CMK (cell line): Measurements from ENCODE around the gene KCNQ1.

Source experiments
- DNase-seq: peaks from one replicate; pipeline ENCODE4 v3.0.0-alpha.2; 2010; ENCODE audit warnings: low read depth

The KCNQ1 gene

DNA sequence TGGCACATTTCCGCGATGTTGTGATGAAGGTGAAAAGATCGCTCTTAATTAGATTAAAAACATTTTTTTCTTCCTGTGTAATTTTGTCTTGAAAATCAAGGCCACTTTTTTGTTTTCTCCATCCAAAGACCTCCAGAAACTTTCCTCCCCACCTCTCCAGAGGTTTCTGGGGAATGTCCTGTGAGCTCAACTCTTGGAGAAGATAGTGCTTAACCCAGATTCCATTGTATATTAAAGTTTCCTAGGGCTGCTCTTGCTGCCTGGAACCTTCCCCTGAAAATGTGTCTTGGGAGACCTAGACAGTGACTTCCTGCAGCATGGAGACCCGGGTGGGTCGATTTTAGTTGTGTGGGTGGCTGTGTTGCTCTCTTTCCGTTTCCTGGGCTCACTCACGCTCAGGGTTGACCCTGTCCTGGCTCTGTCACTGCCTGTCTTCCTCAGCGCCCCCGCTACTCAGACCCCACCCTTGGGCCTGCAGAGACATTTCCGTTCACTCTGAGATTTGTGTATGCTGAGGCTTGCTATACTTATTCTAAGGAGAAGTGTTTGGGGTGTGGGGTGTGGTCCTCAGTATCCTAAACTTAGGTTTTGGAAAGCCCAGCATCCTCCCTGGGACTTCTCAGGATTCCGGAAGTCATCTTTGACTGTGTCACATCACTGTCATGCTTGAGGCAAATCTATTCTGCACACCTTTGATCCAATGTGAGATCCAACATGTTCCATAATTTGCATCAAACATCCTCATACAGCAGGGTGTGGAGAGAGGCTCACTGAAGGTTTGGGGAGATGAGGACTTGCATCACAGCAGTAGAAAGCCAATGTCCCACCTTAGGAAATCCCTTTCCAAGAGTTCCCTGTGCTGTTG lies 207.8 kb downstream of the KCNQ1 start:
- DNase-seq: no peak

GRCh38 chr11:2653198-2653551 lies 208.4 kb downstream of the KCNQ1 start:
- no peak for DNase-seq

DNA sequence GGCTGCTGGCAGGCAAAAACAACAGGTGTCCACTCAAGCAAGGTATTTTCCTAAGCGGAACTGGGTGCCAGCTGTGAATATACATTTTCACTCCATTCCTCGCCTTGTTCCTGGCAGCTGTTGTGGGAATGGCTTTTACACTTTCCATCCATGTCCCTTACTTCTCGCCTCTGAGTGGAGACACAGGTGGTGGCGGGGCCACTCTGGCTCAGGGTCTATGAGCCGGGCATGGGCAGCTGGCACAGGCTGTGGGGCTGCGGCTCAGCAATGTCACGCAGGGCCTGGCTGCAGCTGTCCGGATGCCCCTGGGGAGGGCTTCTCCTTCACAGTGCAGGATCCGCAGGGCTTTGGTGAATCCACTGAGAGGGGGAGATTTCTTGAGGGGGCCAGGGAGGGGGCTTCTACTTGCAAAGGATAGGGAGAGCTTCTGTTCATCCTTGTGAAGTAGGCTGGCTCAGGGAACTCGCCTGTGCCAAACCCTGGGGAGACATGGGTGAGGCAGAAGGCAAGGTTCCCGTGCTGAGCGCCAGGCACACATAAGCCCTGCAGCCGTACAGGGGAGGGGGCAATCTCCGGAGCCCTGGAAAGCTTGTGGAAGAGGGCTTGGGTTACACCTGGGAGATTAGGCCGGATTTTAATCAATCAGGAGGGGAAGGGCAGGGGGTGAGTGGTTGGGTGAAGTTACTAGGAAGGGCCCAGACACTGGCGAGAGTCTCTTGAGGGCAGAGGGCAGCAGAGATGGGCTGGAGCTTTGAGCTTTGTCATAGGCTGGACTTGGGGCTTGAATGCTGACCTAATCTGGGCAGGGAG lies 209.3 kb downstream of the KCNQ1 start:
- no peak for DNase-seq

- DNase-seq: no peak
Observed at GRCh38 chr11:2655016-2655719, 210.4 kb downstream of the KCNQ1 start.

DNA sequence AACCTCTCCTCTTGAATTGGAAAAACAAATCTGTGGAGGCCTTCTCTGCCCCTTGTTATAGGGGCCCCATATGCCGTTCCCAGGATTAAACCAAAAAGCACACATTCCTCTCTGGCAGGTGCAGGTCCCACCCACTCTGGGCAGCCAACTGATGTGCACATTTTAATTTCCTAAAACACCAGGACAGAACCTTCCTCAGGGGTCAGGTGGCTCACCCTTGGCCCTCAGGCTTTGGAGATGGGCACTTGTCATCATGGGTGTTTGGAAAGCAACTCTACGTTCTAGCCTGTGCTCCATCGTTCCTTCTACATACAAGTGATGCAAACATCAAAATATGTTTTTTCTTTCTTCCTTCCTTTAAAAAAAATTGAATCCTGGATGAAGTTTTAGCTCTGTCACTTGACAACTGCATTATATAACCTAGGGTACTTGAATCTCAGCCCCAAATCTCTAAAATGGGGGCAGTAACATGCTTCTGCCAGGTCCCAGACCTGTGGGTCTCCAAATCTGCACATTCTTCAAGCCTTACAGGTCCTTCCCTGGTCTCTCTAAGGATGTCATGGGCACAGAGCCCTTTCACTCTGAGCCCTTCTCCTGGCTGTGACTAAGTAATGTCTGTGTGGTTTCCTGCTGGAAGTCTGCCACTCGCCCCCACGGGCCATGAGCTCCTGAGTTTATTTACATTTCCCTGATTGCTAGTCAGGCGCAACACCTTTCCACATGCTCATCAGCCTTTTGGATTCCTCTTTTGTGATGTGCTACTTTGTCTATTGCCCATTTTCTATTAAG lies 211.2 kb downstream of the KCNQ1 start:
- DNase-seq: no peak

DNA sequence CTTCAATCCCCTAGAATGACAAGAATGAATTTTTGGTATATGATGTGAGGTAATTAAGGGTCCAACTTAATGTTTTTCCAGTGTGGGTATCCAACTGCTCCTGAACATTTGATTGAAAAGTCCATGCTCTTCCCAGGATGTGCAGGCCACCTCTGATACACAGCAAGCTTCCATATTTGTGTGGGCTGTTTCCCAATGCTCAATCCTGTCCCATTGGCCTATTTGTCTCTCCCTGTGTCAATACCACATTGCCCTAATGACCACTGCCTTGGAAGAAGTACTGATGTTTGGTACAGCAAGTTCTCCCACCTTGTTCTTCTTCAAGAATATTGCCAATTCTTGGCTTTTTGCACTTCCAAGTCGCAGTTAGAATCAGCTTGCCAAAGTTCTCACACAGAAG lies 212.1 kb downstream of the KCNQ1 start:
- no peak for DNase-seq

DNA sequence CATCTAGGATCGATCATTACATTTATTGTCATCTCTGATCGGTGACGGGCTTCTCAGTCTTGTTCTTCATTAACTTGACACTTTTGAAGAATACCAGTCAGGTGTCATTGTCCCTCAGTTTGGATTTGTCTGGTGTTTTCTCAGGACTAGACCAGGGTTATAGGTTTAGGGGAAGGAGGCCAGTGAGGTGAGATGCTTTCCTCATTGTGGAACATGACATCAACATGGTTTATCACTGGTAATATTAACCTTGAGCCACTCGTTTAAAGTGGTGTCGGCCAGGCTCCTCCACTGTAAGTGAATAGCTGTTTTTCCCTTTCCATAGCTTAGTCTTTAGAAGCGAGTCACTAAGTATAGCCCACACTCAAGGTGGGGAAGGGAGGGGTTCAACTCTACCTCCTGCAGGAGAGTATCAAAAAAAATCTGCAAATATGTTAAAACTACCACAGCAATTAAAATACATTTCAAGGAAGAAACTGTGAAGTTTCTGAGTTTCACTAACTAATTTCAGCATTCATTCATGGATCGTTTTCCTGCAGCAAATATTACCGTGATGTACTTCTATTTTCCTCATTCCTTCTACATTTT lies 213.0 kb downstream of the KCNQ1 start:
- DNase-seq: no peak

GRCh38 chr11:2660357-2660939 lies 215.6 kb downstream of the KCNQ1 start:
- no peak for DNase-seq

- DNase-seq: no peak
Observed at GRCh38 chr11:2661173-2662023, 216.6 kb downstream of the KCNQ1 start.

DNA sequence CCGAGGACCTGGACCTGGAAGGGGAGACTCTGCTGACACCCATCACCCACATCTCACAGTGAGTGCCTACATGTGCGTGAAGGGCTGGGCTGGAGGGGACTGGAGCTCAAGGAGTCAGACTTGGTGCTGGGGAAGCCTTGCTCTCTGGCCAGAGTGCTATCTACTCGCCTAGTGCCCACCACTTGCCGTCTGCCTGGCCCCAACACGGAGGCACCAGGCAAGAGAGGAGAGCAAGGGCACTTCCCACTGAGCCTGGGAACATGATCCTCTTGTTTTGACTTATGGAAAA lies 217.2 kb downstream of the KCNQ1 start:
- DNase-seq: no peak

DNA sequence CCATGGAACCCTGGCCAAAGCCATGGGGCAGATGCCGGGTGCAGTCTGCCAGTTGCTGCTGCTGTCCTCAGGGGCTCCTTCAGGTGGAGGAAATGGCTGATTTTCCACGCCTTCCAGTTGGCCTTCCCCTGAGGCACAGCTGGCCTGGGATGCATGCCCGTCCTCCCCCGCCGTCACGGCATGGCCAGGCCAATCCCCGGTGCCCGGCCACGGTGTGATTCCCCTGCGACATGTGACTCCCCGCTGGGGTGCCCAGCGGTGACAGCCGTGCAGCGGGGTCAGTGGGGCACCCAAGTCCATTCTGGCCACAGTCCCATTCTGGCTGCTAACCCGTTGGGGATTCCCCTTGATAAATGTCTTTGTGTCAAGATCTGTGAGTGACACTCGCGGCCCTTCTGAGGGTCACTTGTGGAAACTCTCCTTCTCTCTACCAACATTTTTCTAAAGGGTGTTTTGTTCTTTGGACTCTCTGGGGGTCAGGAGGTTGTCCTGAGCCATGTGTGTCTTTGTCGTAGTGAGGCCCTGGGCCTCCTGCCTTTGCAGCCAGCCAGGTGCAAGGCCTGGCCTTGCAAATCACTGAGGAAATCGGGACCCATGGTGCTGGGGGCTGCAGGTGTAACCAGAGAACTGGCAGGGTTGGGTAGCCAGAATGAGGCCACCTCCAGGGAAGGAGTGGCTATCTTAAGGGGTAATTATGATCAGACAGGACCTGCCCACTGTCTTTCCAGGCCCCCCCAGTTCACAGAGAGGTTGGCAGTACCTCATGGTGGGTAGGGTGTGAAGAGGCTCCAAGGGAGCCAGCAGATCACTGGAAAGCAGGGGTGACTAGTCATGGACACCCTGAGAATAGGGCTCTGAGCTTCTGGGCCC lies 217.9 kb downstream of the KCNQ1 start:
- no peak for DNase-seq

GRCh38 chr11:2663506-2663905 lies 218.7 kb downstream of the KCNQ1 start:
- DNase-seq: no peak

DNA sequence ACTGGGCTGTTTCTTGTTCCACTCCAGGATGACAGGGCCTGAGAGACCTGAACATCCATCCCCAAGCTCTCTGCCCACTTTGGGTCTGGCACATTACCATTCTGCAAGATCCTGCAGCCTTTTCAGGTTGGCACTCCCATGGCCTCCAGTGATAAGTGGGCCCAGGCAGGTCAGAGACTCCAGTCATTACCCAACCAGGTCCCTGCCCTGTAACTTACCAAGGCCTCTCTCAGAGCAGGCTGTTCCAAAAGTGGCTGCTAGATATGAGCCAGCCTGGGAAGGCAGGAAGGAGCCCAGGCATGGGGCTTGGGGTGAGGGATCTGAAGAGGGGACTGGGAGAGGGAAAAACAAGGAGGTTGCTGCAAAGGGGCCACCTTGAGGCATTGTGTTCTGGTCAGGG lies 219.1 kb downstream of the KCNQ1 start:
- no peak for DNase-seq

- DNase-seq: no peak
Observed at GRCh38 chr11:2664376-2664775, 219.6 kb downstream of the KCNQ1 start.

- no peak for DNase-seq
Observed at GRCh38 chr11:2664791-2665525, 220.2 kb downstream of the KCNQ1 start.

- no peak for DNase-seq
Observed at GRCh38 chr11:2665526-2666400, 221.0 kb downstream of the KCNQ1 start.

- DNase-seq: no peak
Observed at GRCh38 chr11:2666401-2666741, 221.6 kb downstream of the KCNQ1 start.
